NCI-H1105 (cell line): ENCODE results near the gene ACVR1.

Experiments
- DNase-seq: peaks from one replicate; lab custom pipeline; 2025; lab: John Stamatoyannopoulos, UW

Gene ACVR1

GRCh38 chr2:157876066-157876785 is at the start of gene ACVR1:
Gene ACVR1 (minus strand): TSS chr2:157876330. CDS start chr2:157799493, 76,837 bp downstream.
- peak; percentile 89 for DNase-seq

GRCh38 chr2:157925071-157925470 is 48.9 kb upstream of the ACVR1 start:
- no peak for DNase-seq

DNA sequence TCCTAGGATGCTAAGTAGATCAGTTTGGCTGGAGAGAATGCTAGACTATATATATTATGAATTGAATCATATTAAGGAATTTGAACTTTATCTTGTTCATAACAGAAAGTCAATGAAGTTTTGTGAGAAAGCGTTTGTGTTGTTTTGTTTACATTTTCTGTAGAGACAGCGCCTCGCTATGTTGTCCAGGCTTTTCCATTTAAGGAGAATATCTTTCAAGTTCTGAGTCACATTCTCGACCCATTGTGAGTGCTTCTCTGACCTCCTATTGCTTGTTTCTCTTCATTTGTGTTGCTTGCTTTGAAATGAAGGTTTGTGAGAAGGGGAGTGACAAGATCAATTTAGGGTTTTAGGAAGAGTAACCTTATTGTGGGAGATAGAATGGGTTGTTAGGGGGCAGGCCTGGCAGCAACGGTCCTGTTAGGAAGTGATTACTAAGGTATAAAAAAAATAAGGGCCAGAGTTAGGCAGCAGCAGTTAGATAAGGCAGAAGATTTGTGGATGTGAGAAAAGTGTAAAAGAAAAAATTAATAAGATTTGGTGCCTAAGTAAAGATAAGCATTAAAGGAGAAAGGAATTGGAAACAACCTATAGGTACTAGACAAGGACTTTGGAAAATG is 47.6 kb upstream of the ACVR1 start:
- no peak for DNase-seq

GRCh38 chr2:157922815-157923214 is 46.7 kb upstream of the ACVR1 start:
- no peak for DNase-seq

DNA sequence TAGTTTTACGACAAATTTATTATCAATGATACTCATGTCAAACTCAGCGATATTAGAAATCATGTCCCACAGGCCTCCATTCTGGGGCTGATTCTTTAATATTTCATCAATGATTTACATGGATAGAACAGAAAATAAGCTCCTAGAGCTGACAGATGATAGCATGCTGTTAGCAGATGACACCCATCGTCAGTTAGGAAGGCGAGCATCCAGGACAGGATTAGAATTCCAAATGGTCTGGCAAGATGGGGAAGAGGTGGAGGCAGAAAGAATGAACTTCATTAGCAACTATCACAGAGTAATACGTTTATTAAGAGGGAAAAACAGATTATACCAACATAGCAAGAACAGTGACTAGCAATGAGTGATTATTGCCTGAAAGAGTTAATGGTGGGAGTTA is 46.2 kb upstream of the ACVR1 start:
- no peak for DNase-seq

- DNase-seq, result no peak
Observed at GRCh38 chr2:157920736-157921135, 44.6 kb upstream of the ACVR1 start.

DNA sequence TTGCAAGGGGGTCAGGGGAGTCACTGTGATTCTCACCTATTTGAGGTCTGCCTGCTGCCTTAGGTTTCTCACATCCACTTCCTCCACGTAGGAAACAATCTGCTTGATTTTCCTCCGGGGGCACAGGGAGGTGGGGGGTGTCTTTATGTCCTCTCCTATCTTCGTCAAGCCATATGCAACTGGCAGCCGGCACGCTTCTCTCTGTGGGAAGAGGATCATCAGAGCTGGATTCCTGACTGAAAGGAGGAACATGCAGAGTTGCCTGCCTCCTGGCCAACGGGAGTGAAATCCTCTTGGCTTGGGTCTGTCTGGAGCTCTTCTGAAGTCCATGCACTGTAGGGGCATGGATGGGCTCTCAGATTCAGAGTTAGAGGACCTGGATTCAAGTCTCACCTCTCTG is 43.1 kb upstream of the ACVR1 start:
- no peak for DNase-seq

GRCh38 chr2:157918319-157918718 is 42.2 kb upstream of the ACVR1 start:
- no peak for DNase-seq

DNA sequence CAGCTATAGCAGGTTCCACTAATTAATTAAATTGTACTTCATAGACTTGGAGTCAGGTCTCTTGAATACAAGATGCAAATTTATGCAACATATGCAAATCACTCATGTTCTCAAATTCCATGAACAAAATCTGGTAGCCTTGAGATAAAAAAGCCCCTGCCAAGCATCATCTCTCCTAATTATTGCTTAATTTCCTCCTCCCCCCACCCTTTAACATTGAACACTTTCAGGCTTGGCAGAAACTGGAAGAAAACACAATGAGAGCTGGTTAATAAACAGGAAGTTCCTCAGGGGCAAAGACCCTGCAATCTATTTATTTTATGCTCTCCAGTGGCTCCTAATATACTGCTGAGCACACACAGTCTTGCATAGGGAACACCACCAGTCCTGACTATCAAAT is 35.6 kb upstream of the ACVR1 start:
- no peak for DNase-seq

DNA sequence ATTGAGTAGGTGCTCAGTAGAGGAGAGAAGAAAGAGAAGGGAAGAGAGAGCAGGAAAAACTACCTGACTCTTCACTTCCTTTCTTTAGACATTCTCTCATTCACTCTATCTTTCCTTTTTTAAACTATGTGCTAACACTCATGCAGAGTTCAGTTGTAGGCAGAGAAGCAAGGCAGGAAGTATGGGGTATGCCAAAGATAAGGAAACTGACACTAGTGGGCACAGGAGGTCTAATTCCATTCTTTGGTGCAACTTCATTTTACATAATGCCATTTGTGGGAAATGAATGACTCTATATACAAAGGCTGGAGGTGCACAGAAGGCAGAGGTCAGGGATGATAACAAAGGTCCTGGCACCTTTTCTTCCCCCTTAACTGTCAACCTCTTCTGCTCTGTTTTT is 35.1 kb upstream of the ACVR1 start:
- DNase-seq, result no peak

- no peak for DNase-seq
Observed at GRCh38 chr2:157905092-157905491, 29.0 kb upstream of the ACVR1 start.

DNA sequence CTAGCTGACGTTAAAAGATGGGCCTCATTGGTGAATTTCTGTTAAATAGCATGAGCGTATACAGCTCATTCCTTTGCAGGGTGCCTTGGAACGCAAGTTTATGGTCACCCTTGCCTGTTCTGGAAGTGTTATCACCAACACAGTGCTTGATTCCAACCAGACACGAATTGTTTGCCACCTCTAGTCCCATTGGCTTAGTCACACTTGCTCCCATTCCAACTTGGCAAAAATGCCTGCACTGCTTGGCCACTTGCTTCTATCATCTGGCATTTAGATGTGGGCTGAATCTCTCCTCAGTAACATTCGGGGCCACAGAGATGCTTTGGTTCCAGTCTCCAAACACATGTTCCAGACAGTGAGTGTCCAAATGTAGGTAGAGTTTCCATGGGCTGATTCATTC is 27.5 kb upstream of the ACVR1 start:
- DNase-seq, result no peak

GRCh38 chr2:157903151-157903550 is 27.0 kb upstream of the ACVR1 start:
- no peak for DNase-seq

GRCh38 chr2:157902692-157903091 is 26.6 kb upstream of the ACVR1 start:
- no peak for DNase-seq

GRCh38 chr2:157901325-157901724 is 25.2 kb upstream of the ACVR1 start:
- DNase-seq, result no peak

DNA sequence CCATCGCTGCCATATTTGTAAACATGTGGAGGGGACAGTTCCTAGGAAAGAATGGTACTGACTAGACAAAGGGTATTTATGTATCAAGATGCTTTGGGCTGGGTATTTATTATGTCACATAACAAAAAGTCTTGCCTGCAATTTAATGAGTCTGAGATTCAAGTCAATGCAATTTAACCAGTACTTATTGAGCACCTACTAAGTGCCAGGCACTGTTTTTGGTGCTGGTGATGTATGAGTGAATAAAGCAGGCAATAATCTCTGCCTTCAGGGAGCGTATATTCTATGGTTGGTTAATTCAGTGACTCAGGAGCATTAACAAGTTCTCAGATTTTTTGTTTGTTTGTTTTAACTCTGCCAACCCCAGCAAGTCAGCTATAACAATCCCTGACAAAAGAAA is 24.6 kb upstream of the ACVR1 start:
- DNase-seq, result no peak

DNA sequence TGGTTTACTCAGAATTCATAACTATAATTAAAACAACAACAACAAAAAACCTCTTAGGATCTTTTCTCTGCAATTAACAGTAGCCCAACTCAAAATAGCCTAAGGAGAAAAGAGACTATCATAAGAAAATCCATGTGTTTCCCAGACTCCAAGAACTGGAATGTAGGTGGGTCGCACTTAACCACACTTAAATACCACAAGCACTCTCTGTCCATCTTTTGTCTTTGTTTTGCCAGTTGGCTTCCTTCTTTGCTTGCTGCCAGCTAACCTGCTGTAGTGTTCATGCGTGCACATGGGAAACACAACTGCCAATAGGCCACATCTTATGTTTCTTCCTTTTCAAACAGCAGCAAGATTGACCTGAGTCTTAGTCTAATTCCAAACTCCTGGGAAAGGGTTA is 24.1 kb upstream of the ACVR1 start:
- no peak for DNase-seq

DNA sequence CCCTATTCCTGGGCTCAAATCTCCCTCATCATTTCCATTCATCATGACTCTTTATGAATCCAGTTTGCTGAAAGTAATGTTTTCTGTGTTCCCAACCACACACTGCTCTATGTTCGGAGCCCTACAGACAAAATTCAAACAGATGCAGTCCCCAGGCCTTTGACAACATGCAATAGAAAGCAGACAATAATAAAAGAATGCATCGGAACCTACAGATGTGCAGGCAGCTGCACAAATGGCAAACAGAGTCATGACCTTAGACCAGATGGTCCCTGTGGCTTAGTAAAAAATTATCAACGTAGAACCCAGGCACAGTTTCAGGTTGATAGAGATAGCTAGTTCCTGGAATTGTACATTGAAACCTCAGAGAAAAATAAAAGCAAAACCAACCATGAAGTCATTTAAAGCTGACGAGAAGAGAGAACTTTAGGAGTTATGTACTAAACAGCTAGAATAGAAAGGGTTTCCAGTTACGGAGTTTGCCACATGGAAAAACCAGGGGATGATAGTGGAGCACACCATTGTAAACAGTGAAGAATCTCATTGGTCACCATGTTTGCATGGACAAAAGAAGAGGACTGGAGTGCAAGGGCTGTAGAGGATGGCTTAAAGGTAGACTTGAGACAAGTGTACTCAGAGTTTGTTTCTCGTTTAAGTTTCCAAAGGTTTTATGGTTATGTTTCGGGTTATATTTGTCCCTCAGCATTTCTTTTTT is 23.2 kb upstream of the ACVR1 start:
- DNase-seq, result no peak

DNA sequence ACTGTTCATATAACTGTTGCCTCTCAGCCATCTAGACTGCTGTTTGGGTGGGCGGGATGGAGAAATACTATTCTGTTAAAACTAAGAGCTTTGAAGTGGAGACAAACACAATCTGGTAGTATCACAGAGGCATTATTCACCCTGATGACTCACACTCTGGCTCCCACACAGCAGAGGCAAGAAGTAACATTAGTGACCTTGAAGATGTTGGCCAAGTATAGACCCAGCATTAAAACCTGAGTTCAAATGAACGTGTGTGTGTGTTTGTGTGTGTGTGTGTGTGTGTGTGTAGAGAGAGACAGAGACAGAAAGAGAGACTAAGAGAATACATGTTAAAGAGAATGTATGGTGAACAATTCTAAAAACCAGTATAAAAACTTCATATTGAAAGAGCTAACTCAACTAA is 22.5 kb upstream of the ACVR1 start:
- DNase-seq, result no peak

DNA sequence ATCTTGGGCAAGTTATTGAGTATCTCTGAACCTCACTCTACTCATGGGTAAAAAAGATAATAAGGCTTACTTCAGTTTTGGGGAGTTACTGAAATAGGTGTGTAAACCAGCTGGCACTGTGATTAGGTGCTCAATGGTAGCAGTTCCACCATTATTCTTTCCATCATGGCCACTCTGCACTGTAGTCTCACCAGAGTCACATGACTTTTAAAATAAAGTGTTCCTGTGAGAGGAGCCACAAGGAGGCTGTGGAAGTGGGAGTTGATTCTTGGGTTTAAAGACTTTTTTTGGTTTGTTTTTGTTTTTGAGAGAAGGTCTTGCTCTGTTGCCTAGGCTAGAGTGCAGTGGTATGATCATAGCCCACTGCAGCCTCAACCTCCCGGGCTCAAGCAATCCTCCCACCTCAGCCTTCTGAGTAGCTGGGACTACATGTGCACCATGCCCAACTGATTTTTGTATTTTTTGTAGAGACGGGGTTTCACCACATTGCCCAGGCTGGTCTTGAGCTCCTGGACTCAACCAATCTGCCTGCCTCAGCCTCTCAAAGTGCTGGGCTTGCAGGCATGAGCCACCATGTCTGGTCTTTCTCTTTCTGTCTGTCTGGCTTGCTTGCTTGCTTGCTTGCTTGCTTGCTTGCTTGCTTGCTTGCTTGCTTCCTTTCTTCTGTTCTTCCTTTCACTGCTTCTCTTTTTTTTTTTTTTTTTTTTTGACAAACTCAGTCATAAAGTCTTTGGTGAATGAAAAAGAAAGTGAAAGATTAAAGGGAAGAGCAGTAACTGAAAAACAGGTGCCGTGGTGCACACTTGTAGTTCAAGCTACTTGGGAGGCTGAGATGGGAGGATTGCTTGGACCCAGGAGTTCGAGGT is 21.2 kb upstream of the ACVR1 start:
- DNase-seq, result no peak

GRCh38 chr2:157895531-157895930 is 19.4 kb upstream of the ACVR1 start:
- no peak for DNase-seq

GRCh38 chr2:157894694-157895435 is 18.7 kb upstream of the ACVR1 start:
- DNase-seq, result no peak
